Spleen (tissue), 7 donors: Measurements from ENCODE around the gene ACOD1.

Source experiments
- POLR2A ChIP-seq, 3 donors: fragments of 450-650 bp; IDR thresholded peaks; one replicate each; pipeline ENCODE4 v1.5.1; 2017; ENCODE audit warnings: antibody characterized with exemption in 3 of 3, mild to moderate bottlenecking in 1 of 3
- POLR2AphosphoS5 ChIP-seq, 3 donors: sonication (generic); formaldehyde crosslinking; IDR thresholded peaks; one replicate each; pipeline ENCODE4 v1.5.1; 2017; ENCODE audit warnings: antibody characterized with exemption in 3 of 3
- TF ChIP-seq, protein P1 (sequence below), 11 experiments: fragments of 200-600 bp in 7 of 11; fragments of 450-650 bp in 4 of 11; sonication (generic) in 4 of 11; IDR thresholded peaks in 8 of 11; conservative IDR thresholded peaks in 3 of 11; 1 replicate in 7 of 11; 2 replicates in 4 of 11; pipeline versions ENCODE4 v1.4.0 to v1.8.0; 2016 to 2021; ENCODE audit warnings: antibody characterized with exemption in 11 of 11, inconsistent platforms in 4 of 11, mild to moderate bottlenecking in 1 of 11
- donor health status: DM: no; HTN: no; CAD: no; lungs with moderate emphysema.
- donor health status: DM: no; HTN: no; CAD: no.
- donor health status: DM: no; HTN: no; CAD: no.

DNA sequence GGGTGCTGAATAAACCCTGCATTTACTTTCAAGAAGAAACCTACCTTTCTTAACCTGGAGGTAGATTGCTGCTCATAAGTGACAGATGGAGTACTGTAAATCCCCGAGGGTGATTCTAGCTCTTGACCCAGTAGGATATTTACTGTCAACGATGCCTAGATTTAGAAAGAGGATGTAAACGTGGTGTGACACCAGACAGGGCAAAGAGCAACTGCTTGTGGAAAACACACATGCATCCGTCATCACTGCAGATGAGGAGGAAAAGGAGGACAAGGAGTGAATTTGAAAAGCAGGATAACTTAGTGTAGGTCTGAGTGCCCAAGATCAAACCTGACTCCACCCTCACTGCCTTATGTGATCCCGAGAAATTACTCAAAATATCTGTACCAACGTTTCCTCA is 33.8 kb downstream of the ACOD1 start:
- TF ChIP-seq, protein P1, sequence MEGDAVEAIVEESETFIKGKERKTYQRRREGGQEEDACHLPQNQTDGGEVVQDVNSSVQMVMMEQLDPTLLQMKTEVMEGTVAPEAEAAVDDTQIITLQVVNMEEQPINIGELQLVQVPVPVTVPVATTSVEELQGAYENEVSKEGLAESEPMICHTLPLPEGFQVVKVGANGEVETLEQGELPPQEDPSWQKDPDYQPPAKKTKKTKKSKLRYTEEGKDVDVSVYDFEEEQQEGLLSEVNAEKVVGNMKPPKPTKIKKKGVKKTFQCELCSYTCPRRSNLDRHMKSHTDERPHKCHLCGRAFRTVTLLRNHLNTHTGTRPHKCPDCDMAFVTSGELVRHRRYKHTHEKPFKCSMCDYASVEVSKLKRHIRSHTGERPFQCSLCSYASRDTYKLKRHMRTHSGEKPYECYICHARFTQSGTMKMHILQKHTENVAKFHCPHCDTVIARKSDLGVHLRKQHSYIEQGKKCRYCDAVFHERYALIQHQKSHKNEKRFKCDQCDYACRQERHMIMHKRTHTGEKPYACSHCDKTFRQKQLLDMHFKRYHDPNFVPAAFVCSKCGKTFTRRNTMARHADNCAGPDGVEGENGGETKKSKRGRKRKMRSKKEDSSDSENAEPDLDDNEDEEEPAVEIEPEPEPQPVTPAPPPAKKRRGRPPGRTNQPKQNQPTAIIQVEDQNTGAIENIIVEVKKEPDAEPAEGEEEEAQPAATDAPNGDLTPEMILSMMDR (IDR thresholded peaks at IDR 0.05 in 8 of 11, conservative IDR thresholded peaks at IDR 0.05 in 3 of 11), result no peak
- TF ChIP-seq POLR2AphosphoS5 (IDR thresholded peaks at IDR 0.05) (no peak), POLR2A (IDR thresholded peaks at IDR 0.05) (no peak)
